ENCODE data around the gene NPR3.

The NPR3 gene

DNA sequence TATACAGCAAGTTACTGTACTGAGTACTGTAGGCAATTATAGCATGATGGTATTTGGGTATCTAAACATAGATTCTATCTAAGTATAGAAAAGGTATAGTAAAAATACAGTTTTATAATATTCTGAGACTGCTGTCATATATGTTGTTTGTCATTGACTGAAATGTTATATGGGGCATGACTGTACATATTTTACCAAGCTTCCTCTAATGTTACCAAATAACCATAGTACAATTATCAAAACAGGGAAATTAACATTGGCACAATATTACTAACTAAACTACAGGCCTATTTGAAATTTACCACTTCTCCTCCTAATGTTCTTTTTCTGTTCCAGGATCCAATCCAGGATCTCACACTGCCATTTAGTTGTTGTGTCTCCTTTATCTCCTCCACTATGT lies 18.5 kb downstream of the NPR3 start:
- no peak for TF ChIP-seq ZBTB7A (IDR thresholded peaks at IDR 0.05; ENCODE audit: low read depth)
- no peak for TF ChIP-seq FOXM1 (IDR thresholded peaks at IDR 0.05; ENCODE audit: borderline replicate concordance, low read depth)
- TF ChIP-seq, protein P1, sequence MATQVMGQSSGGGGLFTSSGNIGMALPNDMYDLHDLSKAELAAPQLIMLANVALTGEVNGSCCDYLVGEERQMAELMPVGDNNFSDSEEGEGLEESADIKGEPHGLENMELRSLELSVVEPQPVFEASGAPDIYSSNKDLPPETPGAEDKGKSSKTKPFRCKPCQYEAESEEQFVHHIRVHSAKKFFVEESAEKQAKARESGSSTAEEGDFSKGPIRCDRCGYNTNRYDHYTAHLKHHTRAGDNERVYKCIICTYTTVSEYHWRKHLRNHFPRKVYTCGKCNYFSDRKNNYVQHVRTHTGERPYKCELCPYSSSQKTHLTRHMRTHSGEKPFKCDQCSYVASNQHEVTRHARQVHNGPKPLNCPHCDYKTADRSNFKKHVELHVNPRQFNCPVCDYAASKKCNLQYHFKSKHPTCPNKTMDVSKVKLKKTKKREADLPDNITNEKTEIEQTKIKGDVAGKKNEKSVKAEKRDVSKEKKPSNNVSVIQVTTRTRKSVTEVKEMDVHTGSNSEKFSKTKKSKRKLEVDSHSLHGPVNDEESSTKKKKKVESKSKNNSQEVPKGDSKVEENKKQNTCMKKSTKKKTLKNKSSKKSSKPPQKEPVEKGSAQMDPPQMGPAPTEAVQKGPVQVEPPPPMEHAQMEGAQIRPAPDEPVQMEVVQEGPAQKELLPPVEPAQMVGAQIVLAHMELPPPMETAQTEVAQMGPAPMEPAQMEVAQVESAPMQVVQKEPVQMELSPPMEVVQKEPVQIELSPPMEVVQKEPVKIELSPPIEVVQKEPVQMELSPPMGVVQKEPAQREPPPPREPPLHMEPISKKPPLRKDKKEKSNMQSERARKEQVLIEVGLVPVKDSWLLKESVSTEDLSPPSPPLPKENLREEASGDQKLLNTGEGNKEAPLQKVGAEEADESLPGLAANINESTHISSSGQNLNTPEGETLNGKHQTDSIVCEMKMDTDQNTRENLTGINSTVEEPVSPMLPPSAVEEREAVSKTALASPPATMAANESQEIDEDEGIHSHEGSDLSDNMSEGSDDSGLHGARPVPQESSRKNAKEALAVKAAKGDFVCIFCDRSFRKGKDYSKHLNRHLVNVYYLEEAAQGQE (IDR thresholded peaks at IDR 0.05; ENCODE audit: low read depth), result no peak
- TF ChIP-seq RAD21 (IDR thresholded peaks at IDR 0.05; ENCODE audit: low read depth), result no peak
- TF ChIP-seq NFIC (IDR thresholded peaks at IDR 0.05), result no peak
- TF ChIP-seq EGR1 (IDR thresholded peaks at IDR 0.05), result no peak
- TF ChIP-seq, protein P2, sequence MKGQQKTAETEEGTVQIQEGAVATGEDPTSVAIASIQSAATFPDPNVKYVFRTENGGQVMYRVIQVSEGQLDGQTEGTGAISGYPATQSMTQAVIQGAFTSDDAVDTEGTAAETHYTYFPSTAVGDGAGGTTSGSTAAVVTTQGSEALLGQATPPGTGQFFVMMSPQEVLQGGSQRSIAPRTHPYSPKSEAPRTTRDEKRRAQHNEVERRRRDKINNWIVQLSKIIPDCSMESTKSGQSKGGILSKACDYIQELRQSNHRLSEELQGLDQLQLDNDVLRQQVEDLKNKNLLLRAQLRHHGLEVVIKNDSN (IDR thresholded peaks at IDR 0.05), result no peak
- TF ChIP-seq CEBPB (IDR thresholded peaks at IDR 0.05), result no peak

DNA sequence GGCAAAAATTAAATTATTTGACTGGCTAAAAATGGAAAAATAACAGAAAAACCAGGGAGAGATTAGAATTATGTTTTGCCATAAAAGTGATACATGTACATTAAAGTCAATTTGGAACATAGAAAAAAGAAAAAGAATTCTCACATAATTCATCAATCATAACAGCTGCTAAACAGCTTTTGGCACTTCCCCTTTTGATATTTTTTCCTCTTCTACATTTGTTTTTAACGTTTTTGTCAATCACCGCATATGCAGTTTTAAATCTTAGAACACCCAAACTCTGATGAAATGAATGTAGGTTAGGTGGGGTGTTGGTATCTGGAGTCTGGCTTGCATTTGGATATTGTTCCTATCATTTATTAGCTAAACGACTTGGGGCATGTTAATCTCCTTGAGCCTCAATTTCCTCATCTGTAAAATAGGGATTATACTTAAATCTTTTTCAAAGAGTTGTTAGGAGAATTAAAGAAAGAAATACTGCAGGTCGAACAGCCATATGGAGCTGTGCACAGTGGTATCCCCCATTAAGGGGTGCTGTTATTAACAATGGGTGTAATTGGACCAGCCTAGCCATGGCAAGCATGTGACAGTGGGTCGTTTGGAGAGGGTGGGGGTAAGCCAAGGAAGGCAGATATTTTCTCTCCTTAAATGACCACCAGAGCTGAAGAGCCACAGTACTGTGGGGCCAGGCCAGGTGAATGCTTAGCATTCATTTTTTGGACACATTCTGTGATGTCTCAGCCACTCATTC lies 22.6 kb downstream of the NPR3 start:
- TF ChIP-seq CEBPB (IDR thresholded peaks at IDR 0.05), result no peak
- TF ChIP-seq NFIC (IDR thresholded peaks at IDR 0.05), result no peak
- no peak for TF ChIP-seq TCF12 (IDR thresholded peaks at IDR 0.05; ENCODE audit: low read depth)
- TF ChIP-seq TAF1 (IDR thresholded peaks at IDR 0.05; ENCODE audit: low read depth), result no peak
- no peak for TF ChIP-seq FOXM1 (IDR thresholded peaks at IDR 0.05; ENCODE audit: borderline replicate concordance, low read depth)
- TF ChIP-seq EP300 (IDR thresholded peaks at IDR 0.05; ENCODE audit: borderline replicate concordance), result no peak
- TF ChIP-seq, protein P3, sequence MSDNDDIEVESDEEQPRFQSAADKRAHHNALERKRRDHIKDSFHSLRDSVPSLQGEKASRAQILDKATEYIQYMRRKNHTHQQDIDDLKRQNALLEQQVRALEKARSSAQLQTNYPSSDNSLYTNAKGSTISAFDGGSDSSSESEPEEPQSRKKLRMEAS (IDR thresholded peaks at IDR 0.05), result no peak
- TF ChIP-seq YY1 (IDR thresholded peaks at IDR 0.05; ENCODE audit: low read depth), result no peak
- TF ChIP-seq, protein P1 (IDR thresholded peaks at IDR 0.05; ENCODE audit: low read depth), result no peak
- no peak for TF ChIP-seq EGR1 (IDR thresholded peaks at IDR 0.05)
- TF ChIP-seq, protein P2 (IDR thresholded peaks at IDR 0.05), result no peak
- TF ChIP-seq RAD21 (IDR thresholded peaks at IDR 0.05; ENCODE audit: low read depth), result no peak
- no peak for TF ChIP-seq CREB1 (IDR thresholded peaks at IDR 0.05; ENCODE audit: low read depth)
- no peak for TF ChIP-seq ZBTB7A (IDR thresholded peaks at IDR 0.05; ENCODE audit: low read depth)
- no peak for TF ChIP-seq TEAD4 (IDR thresholded peaks at IDR 0.05)

DNA sequence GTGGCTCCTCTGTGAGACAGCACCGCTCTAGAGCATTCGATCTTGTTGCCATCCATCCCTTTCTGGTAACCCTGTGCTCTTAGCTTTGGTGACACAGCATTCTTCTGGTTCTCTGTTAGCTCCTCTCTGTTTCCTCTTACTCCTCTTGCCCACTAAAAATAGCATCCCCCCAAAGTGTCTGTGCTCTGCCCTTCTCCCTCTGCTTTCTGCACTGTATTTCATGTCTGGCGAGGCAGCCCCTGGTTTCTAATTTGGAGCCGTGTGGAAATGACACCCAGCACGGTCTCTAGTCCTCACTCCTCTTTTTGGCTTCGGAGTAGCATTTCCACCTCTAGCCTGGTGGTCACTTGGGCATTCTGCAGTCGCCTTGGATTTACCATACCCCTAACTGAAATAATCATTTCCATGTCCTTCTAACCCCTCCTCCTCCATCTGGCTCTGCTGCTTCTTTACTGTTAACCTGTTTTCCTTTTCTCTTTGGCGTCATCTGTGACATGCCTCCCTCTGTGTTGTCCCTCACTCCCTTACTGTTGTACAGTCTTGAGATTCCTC lies 23.8 kb downstream of the NPR3 start:
- TF ChIP-seq ZBTB7A (IDR thresholded peaks at IDR 0.05; ENCODE audit: low read depth) (no peak), CREB1 (IDR thresholded peaks at IDR 0.05; ENCODE audit: low read depth) (no peak), TCF12 (IDR thresholded peaks at IDR 0.05; ENCODE audit: low read depth) (no peak), EP300 (IDR thresholded peaks at IDR 0.05; ENCODE audit: borderline replicate concordance) (no peak)
- TF ChIP-seq, protein P1 (IDR thresholded peaks at IDR 0.05; ENCODE audit: low read depth), result no peak
- TF ChIP-seq, protein P3 (IDR thresholded peaks at IDR 0.05), result no peak

DNA sequence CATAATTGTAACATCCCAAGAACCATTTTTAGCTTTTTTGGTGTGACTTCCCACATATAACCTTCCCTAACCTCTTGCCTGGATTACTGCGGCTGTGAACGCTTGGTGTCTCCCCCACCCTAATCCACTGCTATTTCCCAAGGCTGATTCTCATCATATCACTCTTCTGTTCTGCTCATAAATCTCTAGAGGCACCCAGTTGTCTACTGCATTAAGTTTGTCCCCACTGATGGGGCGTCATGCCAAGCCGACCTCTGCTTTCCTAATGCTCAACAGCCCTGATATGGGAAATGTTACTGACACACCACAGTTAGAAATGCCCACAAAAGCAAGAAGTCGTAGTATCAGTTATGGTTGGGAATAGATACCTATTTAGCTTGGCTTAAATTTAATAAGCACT lies 24.4 kb downstream of the NPR3 start:
- TF ChIP-seq CEBPB (IDR thresholded peaks at IDR 0.05), result no peak
- TF ChIP-seq EGR1 (IDR thresholded peaks at IDR 0.05), result no peak
- no peak for TF ChIP-seq TAF1 (IDR thresholded peaks at IDR 0.05; ENCODE audit: low read depth)
- TF ChIP-seq RAD21 (IDR thresholded peaks at IDR 0.05; ENCODE audit: low read depth), result no peak
- TF ChIP-seq NFIC (IDR thresholded peaks at IDR 0.05), result no peak
- no peak for TF ChIP-seq TEAD4 (IDR thresholded peaks at IDR 0.05)
- TF ChIP-seq EP300 (IDR thresholded peaks at IDR 0.05; ENCODE audit: borderline replicate concordance), result no peak
- TF ChIP-seq, protein P3 (IDR thresholded peaks at IDR 0.05), result no peak
- TF ChIP-seq CREB1 (IDR thresholded peaks at IDR 0.05; ENCODE audit: low read depth), result no peak

Measured in Ishikawa (cell line).